ENCODE results near the gene DNAJC1.

Gene DNAJC1

GRCh38 chr10:21801609-21802008 lies 201.9 kb downstream of the DNAJC1 start:
- in situ Hi-C loops (cut with MboI; ENCODE audit: low sequenced_read_pairs) = no loop called here

GRCh38 chr10:21797984-21798765 lies 205.4 kb downstream of the DNAJC1 start:
- in situ Hi-C loops (cut with MboI; ENCODE audit: low sequenced_read_pairs) = no loop called here

- in situ Hi-C loops (cut with MboI; ENCODE audit: low sequenced_read_pairs) = no loop called here
Measured at GRCh38 chr10:21797533-21797932, 206.0 kb downstream of the DNAJC1 start.

GRCh38 chr10:21791276-21791675 lies 212.3 kb downstream of the DNAJC1 start:
- in situ Hi-C loops (cut with MboI; ENCODE audit: low sequenced_read_pairs) = no loop called here

GRCh38 chr10:21776883-21777282 lies 226.6 kb downstream of the DNAJC1 start:
- in situ Hi-C loops (cut with MboI; ENCODE audit: low sequenced_read_pairs) = no loop called here

- in situ Hi-C loops (cut with MboI; ENCODE audit: low sequenced_read_pairs) = no loop called here
Measured at GRCh38 chr10:21771219-21771618, 232.3 kb downstream of the DNAJC1 start.

GRCh38 chr10:21769041-21769440 lies 234.5 kb downstream of the DNAJC1 start:
- in situ Hi-C loops (cut with MboI; ENCODE audit: low sequenced_read_pairs) = no loop called here

- in situ Hi-C loops (cut with MboI; ENCODE audit: low sequenced_read_pairs) = no loop called here
Measured at GRCh38 chr10:21764466-21765189, 238.9 kb downstream of the DNAJC1 start.

GRCh38 chr10:21760332-21760731 lies 243.2 kb downstream of the DNAJC1 start:
- in situ Hi-C loops (cut with MboI; ENCODE audit: low sequenced_read_pairs) = no loop called here

- in situ Hi-C loops (cut with MboI; ENCODE audit: low sequenced_read_pairs) = no loop called here
Measured at GRCh38 chr10:21759232-21759631, 244.3 kb downstream of the DNAJC1 start.

GRCh38 chr10:21758696-21759095 lies 244.8 kb downstream of the DNAJC1 start:
- in situ Hi-C loops (cut with MboI; ENCODE audit: low sequenced_read_pairs) = no loop called here

- in situ Hi-C loops (cut with MboI; ENCODE audit: low sequenced_read_pairs) = no loop called here
Measured at GRCh38 chr10:21758239-21758638, 245.3 kb downstream of the DNAJC1 start.

GRCh38 chr10:21757185-21757901 lies 246.2 kb downstream of the DNAJC1 start:
- in situ Hi-C loops (cut with MboI; ENCODE audit: low sequenced_read_pairs) = no loop called here

- in situ Hi-C loops (cut with MboI; ENCODE audit: low sequenced_read_pairs) = no loop called here
Measured at GRCh38 chr10:21756707-21757106, 246.8 kb downstream of the DNAJC1 start.

GRCh38 chr10:21754410-21755011 lies 249.0 kb downstream of the DNAJC1 start:
- in situ Hi-C loops (cut with MboI; ENCODE audit: low sequenced_read_pairs) = no loop called here

- in situ Hi-C loops (cut with MboI; ENCODE audit: low sequenced_read_pairs) = no loop called here
Measured at GRCh38 chr10:21753497-21754270, 249.8 kb downstream of the DNAJC1 start.

- in situ Hi-C loops (cut with MboI; ENCODE audit: low sequenced_read_pairs) = no loop called here
Measured at GRCh38 chr10:21751341-21752310, 251.9 kb downstream of the DNAJC1 start.

- in situ Hi-C loops (cut with MboI; ENCODE audit: low sequenced_read_pairs) = no loop called here
Measured at GRCh38 chr10:21750424-21750823, 253.1 kb downstream of the DNAJC1 start.

- in situ Hi-C loops (cut with MboI; ENCODE audit: low sequenced_read_pairs) = loop anchor here (25.0 kb wide), 1 partner anchor 462 kb away; no protein-coding TSS in a partner anchor
Measured at GRCh38 chr10:21749788-21750187, 253.7 kb downstream of the DNAJC1 start.
